ENCODE measurements around the gene SNHG17. TPM values are rescaled to one million over a fixed set of nuclear protein-coding genes. Genes with fewer than 3 reads are reported as not detected.

The SNHG17 gene
- total and polyA plus RNA-seq, 9 of the 15 experiments (the other 6 are each of a cell fraction or from before 2014, with no cell fraction given): 29.8 to 106 (median 57.7) TPM

DNA sequence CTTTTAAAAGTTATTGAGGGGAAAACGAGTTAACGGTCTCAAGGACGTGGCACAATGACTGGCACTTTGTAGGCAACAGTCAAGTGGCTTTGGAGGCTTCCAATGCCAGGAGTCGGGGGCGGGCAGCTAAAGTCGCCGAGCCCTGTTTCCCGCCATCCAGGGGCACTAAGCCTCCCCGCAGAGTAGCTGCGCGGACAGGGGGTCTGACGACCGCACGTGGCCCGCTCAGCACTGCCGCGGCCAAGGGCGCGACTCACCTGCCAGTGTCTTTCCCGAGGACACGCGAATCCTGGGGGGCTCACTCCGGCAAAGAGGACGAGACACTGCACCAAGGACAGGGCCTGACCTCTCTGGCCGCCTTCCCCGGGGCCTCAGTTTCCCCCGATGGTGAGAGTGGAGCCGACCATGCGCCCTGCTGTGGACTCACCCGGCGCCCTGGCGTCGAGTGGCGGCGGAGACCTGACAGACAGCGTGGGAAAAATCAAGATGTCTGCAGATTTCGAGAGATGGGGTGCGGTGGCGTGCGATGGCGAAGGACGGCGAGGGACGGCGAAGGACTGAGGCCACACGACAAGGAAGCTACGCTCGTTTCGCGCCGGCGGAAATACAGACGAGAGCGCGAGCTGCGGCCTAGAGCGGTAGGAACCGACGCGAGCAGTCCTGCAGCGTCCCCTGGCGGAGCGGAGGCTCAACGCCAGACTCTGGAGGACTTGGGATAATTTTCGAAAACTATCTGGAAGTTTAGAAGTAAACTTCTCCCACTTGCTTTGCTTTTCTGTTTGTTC is at the start of gene SNHG17 (continued):
- TF ChIP-seq, protein P1, sequence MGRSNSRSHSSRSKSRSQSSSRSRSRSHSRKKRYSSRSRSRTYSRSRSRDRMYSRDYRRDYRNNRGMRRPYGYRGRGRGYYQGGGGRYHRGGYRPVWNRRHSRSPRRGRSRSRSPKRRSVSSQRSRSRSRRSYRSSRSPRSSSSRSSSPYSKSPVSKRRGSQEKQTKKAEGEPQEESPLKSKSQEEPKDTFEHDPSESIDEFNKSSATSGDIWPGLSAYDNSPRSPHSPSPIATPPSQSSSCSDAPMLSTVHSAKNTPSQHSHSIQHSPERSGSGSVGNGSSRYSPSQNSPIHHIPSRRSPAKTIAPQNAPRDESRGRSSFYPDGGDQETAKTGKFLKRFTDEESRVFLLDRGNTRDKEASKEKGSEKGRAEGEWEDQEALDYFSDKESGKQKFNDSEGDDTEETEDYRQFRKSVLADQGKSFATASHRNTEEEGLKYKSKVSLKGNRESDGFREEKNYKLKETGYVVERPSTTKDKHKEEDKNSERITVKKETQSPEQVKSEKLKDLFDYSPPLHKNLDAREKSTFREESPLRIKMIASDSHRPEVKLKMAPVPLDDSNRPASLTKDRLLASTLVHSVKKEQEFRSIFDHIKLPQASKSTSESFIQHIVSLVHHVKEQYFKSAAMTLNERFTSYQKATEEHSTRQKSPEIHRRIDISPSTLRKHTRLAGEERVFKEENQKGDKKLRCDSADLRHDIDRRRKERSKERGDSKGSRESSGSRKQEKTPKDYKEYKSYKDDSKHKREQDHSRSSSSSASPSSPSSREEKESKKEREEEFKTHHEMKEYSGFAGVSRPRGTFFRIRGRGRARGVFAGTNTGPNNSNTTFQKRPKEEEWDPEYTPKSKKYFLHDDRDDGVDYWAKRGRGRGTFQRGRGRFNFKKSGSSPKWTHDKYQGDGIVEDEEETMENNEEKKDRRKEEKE (IDR thresholded peaks at IDR 0.05; ENCODE audit: borderline replicate concordance in 1 of 2, control insufficient read depth in 1 of 2, low read depth in 2 of 2, low read length in 1 of 2): peak in 1 of 2 experiments; percentile 91; a peak in 2 of 4 replicates
- TF ChIP-seq ZFX (CRISPR knock-in tag; IDR thresholded peaks at IDR 0.05) (peak; percentile 87), SAFB2 (IDR thresholded peaks at IDR 0.05; ENCODE audit: borderline replicate concordance, low read depth, low read length, severe bottlenecking) (no peak), IFI16 (CRISPR knock-in tag; IDR thresholded peaks at IDR 0.05) (no peak), ZNF224 (CRISPR knock-in tag; IDR thresholded peaks at IDR 0.05) (no peak), SRSF9 (IDR thresholded peaks at IDR 0.05; ENCODE audit: borderline replicate concordance, low read depth, low read length) (no peak), SREBF2 (CRISPR knock-in tag; IDR thresholded peaks at IDR 0.05) (peak; percentile 14; the same call in 1 of the 2 replicates), SNRNP70 (optimal IDR thresholded peaks at IDR 0.05; ENCODE audit: low read depth, low read length) (no peak), RCOR1 (IDR thresholded peaks at IDR 0.05; ENCODE audit: borderline replicate concordance in 1 of 2, low read depth in 2 of 2, low read length in 2 of 2) (peak in 1 of 2 experiments; percentile 76; a peak in 2 of 4 replicates), PHF20 (IDR thresholded peaks at IDR 0.05; ENCODE audit: partially characterized antibody) (peak; percentile 93), MCM5 (IDR thresholded peaks at IDR 0.05; ENCODE audit: low read depth) (no peak)
- TF ChIP-seq, protein P2, sequence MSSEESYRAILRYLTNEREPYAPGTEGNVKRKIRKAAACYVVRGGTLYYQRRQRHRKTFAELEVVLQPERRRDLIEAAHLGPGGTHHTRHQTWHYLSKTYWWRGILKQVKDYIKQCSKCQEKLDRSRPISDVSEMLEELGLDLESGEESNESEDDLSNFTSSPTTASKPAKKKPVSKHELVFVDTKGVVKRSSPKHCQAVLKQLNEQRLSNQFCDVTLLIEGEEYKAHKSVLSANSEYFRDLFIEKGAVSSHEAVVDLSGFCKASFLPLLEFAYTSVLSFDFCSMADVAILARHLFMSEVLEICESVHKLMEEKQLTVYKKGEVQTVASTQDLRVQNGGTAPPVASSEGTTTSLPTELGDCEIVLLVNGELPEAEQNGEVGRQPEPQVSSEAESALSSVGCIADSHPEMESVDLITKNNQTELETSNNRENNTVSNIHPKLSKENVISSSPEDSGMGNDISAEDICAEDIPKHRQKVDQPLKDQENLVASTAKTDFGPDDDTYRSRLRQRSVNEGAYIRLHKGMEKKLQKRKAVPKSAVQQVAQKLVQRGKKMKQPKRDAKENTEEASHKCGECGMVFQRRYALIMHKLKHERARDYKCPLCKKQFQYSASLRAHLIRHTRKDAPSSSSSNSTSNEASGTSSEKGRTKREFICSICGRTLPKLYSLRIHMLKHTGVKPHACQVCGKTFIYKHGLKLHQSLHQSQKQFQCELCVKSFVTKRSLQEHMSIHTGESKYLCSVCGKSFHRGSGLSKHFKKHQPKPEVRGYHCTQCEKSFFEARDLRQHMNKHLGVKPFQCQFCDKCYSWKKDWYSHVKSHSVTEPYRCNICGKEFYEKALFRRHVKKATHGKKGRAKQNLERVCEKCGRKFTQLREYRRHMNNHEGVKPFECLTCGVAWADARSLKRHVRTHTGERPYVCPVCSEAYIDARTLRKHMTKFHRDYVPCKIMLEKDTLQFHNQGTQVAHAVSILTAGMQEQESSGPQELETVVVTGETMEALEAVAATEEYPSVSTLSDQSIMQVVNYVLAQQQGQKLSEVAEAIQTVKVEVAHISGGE (CRISPR knock-in tag; IDR thresholded peaks at IDR 0.05): peak in 2 of 3 experiments; percentile 55 to 78; a peak in 3 of 6 replicates
- TF ChIP-seq, protein P3, sequence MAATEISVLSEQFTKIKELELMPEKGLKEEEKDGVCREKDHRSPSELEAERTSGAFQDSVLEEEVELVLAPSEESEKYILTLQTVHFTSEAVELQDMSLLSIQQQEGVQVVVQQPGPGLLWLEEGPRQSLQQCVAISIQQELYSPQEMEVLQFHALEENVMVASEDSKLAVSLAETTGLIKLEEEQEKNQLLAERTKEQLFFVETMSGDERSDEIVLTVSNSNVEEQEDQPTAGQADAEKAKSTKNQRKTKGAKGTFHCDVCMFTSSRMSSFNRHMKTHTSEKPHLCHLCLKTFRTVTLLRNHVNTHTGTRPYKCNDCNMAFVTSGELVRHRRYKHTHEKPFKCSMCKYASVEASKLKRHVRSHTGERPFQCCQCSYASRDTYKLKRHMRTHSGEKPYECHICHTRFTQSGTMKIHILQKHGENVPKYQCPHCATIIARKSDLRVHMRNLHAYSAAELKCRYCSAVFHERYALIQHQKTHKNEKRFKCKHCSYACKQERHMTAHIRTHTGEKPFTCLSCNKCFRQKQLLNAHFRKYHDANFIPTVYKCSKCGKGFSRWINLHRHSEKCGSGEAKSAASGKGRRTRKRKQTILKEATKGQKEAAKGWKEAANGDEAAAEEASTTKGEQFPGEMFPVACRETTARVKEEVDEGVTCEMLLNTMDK (IDR thresholded peaks at IDR 0.05; ENCODE audit: borderline replicate concordance, insufficient read depth, low read depth, low read length, poor library complexity, severe bottlenecking): peak; percentile 98
- TF ChIP-seq, protein P4, sequence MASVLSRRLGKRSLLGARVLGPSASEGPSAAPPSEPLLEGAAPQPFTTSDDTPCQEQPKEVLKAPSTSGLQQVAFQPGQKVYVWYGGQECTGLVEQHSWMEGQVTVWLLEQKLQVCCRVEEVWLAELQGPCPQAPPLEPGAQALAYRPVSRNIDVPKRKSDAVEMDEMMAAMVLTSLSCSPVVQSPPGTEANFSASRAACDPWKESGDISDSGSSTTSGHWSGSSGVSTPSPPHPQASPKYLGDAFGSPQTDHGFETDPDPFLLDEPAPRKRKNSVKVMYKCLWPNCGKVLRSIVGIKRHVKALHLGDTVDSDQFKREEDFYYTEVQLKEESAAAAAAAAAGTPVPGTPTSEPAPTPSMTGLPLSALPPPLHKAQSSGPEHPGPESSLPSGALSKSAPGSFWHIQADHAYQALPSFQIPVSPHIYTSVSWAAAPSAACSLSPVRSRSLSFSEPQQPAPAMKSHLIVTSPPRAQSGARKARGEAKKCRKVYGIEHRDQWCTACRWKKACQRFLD (CRISPR knock-in tag; IDR thresholded peaks at IDR 0.05): peak; percentile 79

All from K562 (cell line).